B cell (primary cell): ENCODE data around the gene TGDS. TPM values are rescaled to one million over a fixed set of nuclear protein-coding genes. Genes with fewer than 3 reads are reported as not detected.

ENCODE experiments used
- ATAC-seq: fragments of 200-7000 bp; cut with Tn5 transposase; one replicate; pipeline ENCODE4 v1.10.0; 2021; ENCODE audit warnings: low read depth, mild to moderate bottlenecking, moderate number of reproducible peaks, moderate library complexity
- CTCF ChIA-PET: fragments of 350-600 bp; sonication (Branson Sonifier 250); formaldehyde crosslinking; loops from one replicate; lab custom pipeline; 2021; ENCODE audit warnings: antibody characterized with exemption, inconsistent platforms; lab: Charles Lee
- POLR2A ChIA-PET: fragments of 350-600 bp; sonication (Branson Sonifier 250); formaldehyde crosslinking; loops from one replicate; lab custom pipeline; 2021; ENCODE audit warnings: antibody characterized with exemption; lab: Charles Lee
- DNase-seq: peaks from one replicate; pipeline ENCODE4 v3.0.0; 2013
- H2AFZ ChIP-seq: 2 replicates; pipeline ENCODE4 v1.6.1; 2012; ENCODE audit warnings: mild to moderate bottlenecking, low read depth, low read length; ENCODE audit not compliant: insufficient read depth, poor library complexity, severe bottlenecking
- H3K27ac ChIP-seq, 2 donors: 1 replicate in 1 of 2; 2 replicates in 1 of 2; pipeline ENCODE4 v1.5.1; 2012 to 2013; ENCODE audit warnings: low read length in 2 of 2, mild to moderate bottlenecking in 2 of 2, moderate library complexity in 1 of 2
- H3K27me3 ChIP-seq, 4 experiments: fragments of 200-600 bp in 1 of 4; sonication (generic) in 1 of 4; replicated peaks in 1 of 4; 1 replicate in 2 of 4; 2 replicates in 2 of 4; pipeline versions ENCODE4 v1.6.1 to v1.7.0; 2013 to 2016; ENCODE audit warnings: low read length in 3 of 4, mild to moderate bottlenecking in 2 of 4, mixed read lengths in 1 of 4, moderate library complexity in 1 of 4; ENCODE audit not compliant: insufficient read depth in 4 of 4, control insufficient read depth in 3 of 4; ENCODE audit errors: control extremely low read depth in 1 of 4
- H3K36me3 ChIP-seq, 2 experiments: replicated peaks in 1 of 2; 1 replicate in 1 of 2; 2 replicates in 1 of 2; pipeline versions ENCODE4 v1.6.1 to v1.7.1; 2013; ENCODE audit warnings: low read length in 1 of 2; ENCODE audit not compliant: insufficient read depth in 2 of 2, control insufficient read depth in 1 of 2; ENCODE audit errors: control extremely low read depth in 1 of 2, extremely low read depth in 1 of 2
- H3K4me1 ChIP-seq, 2 donors: fragments of 200-600 bp in 1 of 2; sonication (generic) in 1 of 2; 1 replicate in 1 of 2; 2 replicates in 1 of 2; pipeline versions ENCODE4 v1.5.1 to v1.6.1; 2013 to 2017; ENCODE audit warnings: low read length in 2 of 2; ENCODE audit not compliant: control insufficient read depth in 2 of 2, insufficient read depth in 2 of 2
- H3K4me2 ChIP-seq: replicated peaks from 2 replicates; pipeline ENCODE3; 2012; ENCODE audit warnings: mild to moderate bottlenecking, low read depth, low read length; ENCODE audit not compliant: poor library complexity, severe bottlenecking
- H3K4me3 ChIP-seq, 5 experiments: fragments of 200-600 bp in 1 of 5; sonication (generic) in 1 of 5; 1 replicate in 3 of 5; 2 replicates in 2 of 5; pipeline versions ENCODE4 v1.5.1 to v1.7.0; 2011 to 2016; ENCODE audit warnings: low read length in 4 of 5, mild to moderate bottlenecking in 4 of 5, low read depth in 2 of 5, control low read depth in 1 of 5, moderate library complexity in 1 of 5; ENCODE audit not compliant: insufficient read depth in 1 of 5; ENCODE audit errors: control extremely low read depth in 1 of 5, extremely low read depth in 1 of 5
- H3K79me2 ChIP-seq: fragments of 200-600 bp; sonication (generic); one replicate; pipeline ENCODE4 v1.6.0; 2016; ENCODE audit warnings: low read length; ENCODE audit not compliant: control insufficient read depth, insufficient read depth
- H3K9ac ChIP-seq: fragments of 200-600 bp; sonication (generic); 2 replicates; pipeline ENCODE4 v1.6.1; 2017; ENCODE audit warnings: mild to moderate bottlenecking, low read length, moderate library complexity
- H3K9me3 ChIP-seq, 3 donors: one replicate each; pipeline versions ENCODE4 v1.6.1 to v1.7.1; 2013; ENCODE audit warnings: low read length in 2 of 3; ENCODE audit not compliant: control insufficient read depth in 2 of 3, insufficient read depth in 1 of 3; ENCODE audit errors: control extremely low read depth in 1 of 3
- H4K20me1 ChIP-seq: 2 replicates; pipeline ENCODE4 v1.6.0; 2012; ENCODE audit warnings: mild to moderate bottlenecking, low read length; ENCODE audit not compliant: insufficient read depth, control insufficient read depth, poor library complexity, severe bottlenecking
- H3K27ac Mint-ChIP-seq: one replicate; pipeline ENCODE4 v1.8.0; 2021; ENCODE audit warnings: mixed read lengths
- H3K27me3 Mint-ChIP-seq: one replicate; pipeline ENCODE4 v1.8.0; 2021; ENCODE audit warnings: mixed read lengths
- H3K4me1 Mint-ChIP-seq: one replicate; pipeline ENCODE4 v1.8.0; 2021; ENCODE audit warnings: mixed read lengths
- H3K4me3 Mint-ChIP-seq: one replicate; pipeline ENCODE4 v1.8.0; 2021; ENCODE audit warnings: mixed read lengths
- H3K9me3 Mint-ChIP-seq: one replicate; pipeline ENCODE4 v1.8.0; 2022; ENCODE audit warnings: mixed read lengths; ENCODE audit not compliant: insufficient read depth
- CTCF ChIP-seq: fragments of 200-600 bp; IDR thresholded peaks from one replicate; pipeline ENCODE4 v1.8.0; 2022; ENCODE audit warnings: antibody characterized with exemption, mild to moderate bottlenecking
- EZH2 ChIP-seq: IDR thresholded peaks from 2 replicates; pipeline ENCODE4 v1.6.1; 2012; ENCODE audit warnings: borderline replicate concordance, low read depth, mild to moderate bottlenecking, moderate library complexity, low read length; ENCODE audit not compliant: insufficient read depth, poor library complexity, severe bottlenecking
- WGBS: methylation state at CpG from one replicate; pipeline ENCODE4 v1.1.5; 2013; ENCODE audit warnings: missing lambda C conversion rate; ENCODE audit not compliant: insufficient coverage; 5-methylcytosine and 5-hydroxymethylcytosine counted together
- intact Hi-C: fragments of 100-400 bp; cut with micrococcal nuclease; formaldehyde crosslinking; loops from one replicate; pipeline ENCODE4 v1.10.0; 2022
- polyA plus RNA-seq: library from polyadenylated mRNA; depleted of rRNA; stranded (reverse); fragments of >200 nt; gene quantifications from 2 replicates; pipeline ENCODE4 v1.2.3, GENCODE V29; 2012
- total RNA-seq, 2 donors: library from RNA; stranded (reverse); fragments of 120-200 nt in 1 of 2; gene quantifications; 1 replicate in 1 of 2; 2 replicates in 1 of 2; pipeline versions ENCODE4 v1.2.3 to v1.2.4, GENCODE V29; 2013 to 2022

The TGDS gene
- total and polyA plus RNA-seq, 2 donors (not counting 1 experiment from before 2014, with no cell fraction given) = 11.7 to 14.7 TPM

GRCh38 chr13:94535775-94536174 lies 60.2 kb downstream of the TGDS start:
- Histone ChIP-seq H3K27ac (no peak overlapping the region), H3K4me1 (no peaks in the 10 kb centered on the region), H3K79me2 (no peaks in the 10 kb centered on the region), H2AFZ (no peak overlapping the region), H3K4me3 (no peak overlapping the region), H3K9me3 (no peaks in the 10 kb centered on the region), H3K4me2 (no peak overlapping the region), H3K9ac (no peak overlapping the region), H3K27me3 (no peaks in the 10 kb centered on the region), H4K20me1 (no peaks in the 10 kb centered on the region), H3K36me3 (no peaks in the 10 kb centered on the region)
- Mint-ChIP-seq H3K9me3 (no peaks in the 10 kb centered on the region), H3K27me3 (peaks cover 8% of the 10 kb centered on the region), H3K27ac (no peak overlapping the region), H3K4me3 (no peak overlapping the region), H3K4me1 (no peaks in the 10 kb centered on the region)
- no peak for DNase-seq
- ChIA-PET POLR2A (no interaction called here), CTCF (no interaction called here)
- no peak for TF ChIP-seq EZH2
- TF ChIP-seq CTCF = no peak
- WGBS = 82% methylated on average over 2 of the region's 4 CpGs
- intact Hi-C loops = no loop called here
- ATAC-seq = no peak

- no peaks in the 10 kb centered on the region for H4K20me1 ChIP-seq
- Mint-ChIP-seq H3K4me1 (no peaks in the 10 kb centered on the region), H3K27ac (no peak overlapping the region), H3K4me3 (no peak overlapping the region), H3K9me3 (no peaks in the 10 kb centered on the region), H3K27me3 (peaks cover 8% of the 10 kb centered on the region)
- no peaks in the 10 kb centered on the region for H3K79me2 ChIP-seq
- no peak overlapping the region for H2AFZ ChIP-seq
- intact Hi-C loops = no loop called here
- H3K9me3 ChIP-seq = no peaks in the 10 kb centered on the region
- H3K27ac ChIP-seq = no peak overlapping the region
- H3K9ac ChIP-seq = no peak overlapping the region
- POLR2A ChIA-PET = no interaction called here
- H3K4me1 ChIP-seq = no peaks in the 10 kb centered on the region
- 70% methylated on average over 2 of the region's 2 CpGs for WGBS
- ATAC-seq (no peak), DNase-seq (no peak)
- H3K4me2 ChIP-seq = no peak overlapping the region
- H3K4me3 ChIP-seq = no peak overlapping the region
- CTCF ChIA-PET = no interaction called here
- no peaks in the 10 kb centered on the region for H3K27me3 ChIP-seq
- no peaks in the 10 kb centered on the region for H3K36me3 ChIP-seq
- TF ChIP-seq EZH2 = no peak
- no peak for TF ChIP-seq CTCF
Observed at GRCh38 chr13:94535231-94535630, 60.7 kb downstream of the TGDS start.
